ENCODE measurements around the gene ULK4. TPM values are rescaled to one million over a fixed set of nuclear protein-coding genes. Genes with fewer than 3 reads are reported as not detected.

Gene ULK4
- total RNA-seq, 1 donor = 22.0 TPM

GRCh38 chr3:41258239-41258800 lies 703.6 kb downstream of the ULK4 start:
- no peak for TF ChIP-seq CTCF (IDR thresholded peaks at IDR 0.05; ENCODE audit: insufficient read depth, low read depth, low read length)
- DNase-seq (ENCODE audit: low read depth) = no peak
- H3K4me3 ChIP-seq (ENCODE audit: low read depth, low read length) = no peak overlapping the region

GRCh38 chr3:41251593-41251992 lies 710.3 kb downstream of the ULK4 start:
- no peak for TF ChIP-seq CTCF (IDR thresholded peaks at IDR 0.05; ENCODE audit: insufficient read depth, low read depth, low read length)
- no peak for DNase-seq (ENCODE audit: low read depth)
- H3K4me3 ChIP-seq (ENCODE audit: low read depth, low read length) = no peak overlapping the region

- H3K4me3 ChIP-seq (ENCODE audit: low read depth, low read length) = no peak overlapping the region
- TF ChIP-seq CTCF (IDR thresholded peaks at IDR 0.05; ENCODE audit: insufficient read depth, low read depth, low read length) = no peak
- no peak for DNase-seq (ENCODE audit: low read depth)
Observed at GRCh38 chr3:41250825-41251224, 711.1 kb downstream of the ULK4 start.

GRCh38 chr3:41249318-41249717 lies 712.6 kb downstream of the ULK4 start:
- H3K4me3 ChIP-seq (ENCODE audit: low read depth, low read length) = no peak overlapping the region
- DNase-seq (ENCODE audit: low read depth) = no peak
- TF ChIP-seq CTCF (IDR thresholded peaks at IDR 0.05; ENCODE audit: insufficient read depth, low read depth, low read length) = no peak

GRCh38 chr3:41248525-41248924 lies 713.4 kb downstream of the ULK4 start:
- no peak for DNase-seq (ENCODE audit: low read depth)
- no peak for TF ChIP-seq CTCF (IDR thresholded peaks at IDR 0.05; ENCODE audit: insufficient read depth, low read depth, low read length)
- no peak overlapping the region for H3K4me3 ChIP-seq (ENCODE audit: low read depth, low read length)

- no peak overlapping the region for H3K4me3 ChIP-seq (ENCODE audit: low read depth, low read length)
- TF ChIP-seq CTCF (IDR thresholded peaks at IDR 0.05; ENCODE audit: insufficient read depth, low read depth, low read length) = no peak
- DNase-seq (ENCODE audit: low read depth) = no peak
Observed at GRCh38 chr3:41247055-41248004, 714.6 kb downstream of the ULK4 start.

Data from fibroblast of villous mesenchyme (primary cell).